GM10266 (cell line): ENCODE results near the gene THSD8.

Source experiments
- DNase-seq: peaks from one replicate; pipeline ENCODE4 v3.0.0; 2012; ENCODE audit errors: extremely low spot score
- TF ChIP-seq, protein P1 (sequence below): IDR thresholded peaks from 2 replicates; pipeline ENCODE4 v1.5.1; 2012; ENCODE audit warnings: mild to moderate bottlenecking, low read depth; ENCODE audit not compliant: control insufficient read depth, insufficient read depth; ENCODE audit errors: missing control alignments

THSD8 gene

DNA sequence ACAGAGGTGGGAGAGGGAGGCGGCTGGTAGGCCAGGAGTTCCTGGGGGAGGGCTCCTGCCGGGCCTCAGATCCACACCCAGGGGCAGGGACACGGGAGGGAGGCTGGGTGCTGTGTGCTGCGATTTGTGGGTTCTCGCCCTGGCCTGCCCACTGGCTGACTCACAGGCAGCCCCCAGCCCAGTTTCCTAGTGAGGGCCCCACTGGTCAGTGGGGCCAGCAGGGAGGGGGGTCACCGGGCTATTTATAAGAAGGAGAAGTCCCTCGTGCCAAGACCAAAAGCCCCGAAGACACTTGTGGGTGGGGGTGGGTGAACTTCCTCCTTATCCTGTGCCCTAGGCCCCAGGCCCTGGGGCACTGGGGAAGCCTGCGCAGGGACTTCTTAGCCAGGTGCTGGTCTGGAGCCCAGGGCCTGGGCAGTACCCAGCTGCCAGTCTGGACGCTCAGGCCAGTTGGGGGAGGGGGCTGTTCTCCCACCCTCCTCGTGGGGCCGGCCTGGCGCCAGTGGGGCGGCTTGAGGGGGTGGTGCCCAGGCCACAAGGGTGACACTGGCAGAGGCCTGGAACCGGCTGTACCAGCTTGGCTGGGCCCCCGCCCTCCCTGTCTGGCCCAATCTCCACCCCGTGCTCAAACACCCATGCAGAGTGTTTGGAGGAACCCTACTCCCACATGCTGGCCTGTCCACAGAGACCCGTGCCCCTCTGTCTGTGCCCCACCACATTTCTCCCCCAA is 15.6 kb upstream of the THSD8 start:
- DNase-seq, result peak; percentile 12
- TF ChIP-seq, protein P1, sequence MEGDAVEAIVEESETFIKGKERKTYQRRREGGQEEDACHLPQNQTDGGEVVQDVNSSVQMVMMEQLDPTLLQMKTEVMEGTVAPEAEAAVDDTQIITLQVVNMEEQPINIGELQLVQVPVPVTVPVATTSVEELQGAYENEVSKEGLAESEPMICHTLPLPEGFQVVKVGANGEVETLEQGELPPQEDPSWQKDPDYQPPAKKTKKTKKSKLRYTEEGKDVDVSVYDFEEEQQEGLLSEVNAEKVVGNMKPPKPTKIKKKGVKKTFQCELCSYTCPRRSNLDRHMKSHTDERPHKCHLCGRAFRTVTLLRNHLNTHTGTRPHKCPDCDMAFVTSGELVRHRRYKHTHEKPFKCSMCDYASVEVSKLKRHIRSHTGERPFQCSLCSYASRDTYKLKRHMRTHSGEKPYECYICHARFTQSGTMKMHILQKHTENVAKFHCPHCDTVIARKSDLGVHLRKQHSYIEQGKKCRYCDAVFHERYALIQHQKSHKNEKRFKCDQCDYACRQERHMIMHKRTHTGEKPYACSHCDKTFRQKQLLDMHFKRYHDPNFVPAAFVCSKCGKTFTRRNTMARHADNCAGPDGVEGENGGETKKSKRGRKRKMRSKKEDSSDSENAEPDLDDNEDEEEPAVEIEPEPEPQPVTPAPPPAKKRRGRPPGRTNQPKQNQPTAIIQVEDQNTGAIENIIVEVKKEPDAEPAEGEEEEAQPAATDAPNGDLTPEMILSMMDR, result no peak

DNA sequence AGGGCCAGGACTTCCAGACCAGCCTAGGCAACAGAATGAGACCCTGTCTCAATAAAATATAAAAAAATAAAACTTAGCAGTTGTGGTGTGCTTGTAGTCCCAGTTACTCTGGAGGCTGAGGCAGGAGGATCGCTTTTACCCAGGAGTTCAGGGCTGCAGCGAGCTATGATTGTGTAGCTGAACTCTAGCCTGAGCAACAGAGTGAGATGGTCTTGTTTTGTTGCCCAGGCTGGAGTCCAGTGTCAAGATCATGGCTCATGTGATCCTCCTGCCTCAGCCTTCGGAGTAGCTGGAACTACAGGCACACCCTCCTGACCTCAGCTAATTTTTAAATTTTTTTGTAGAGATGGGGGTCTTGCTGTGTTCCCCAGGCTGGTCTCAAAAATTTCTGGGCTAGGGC is 14.9 kb upstream of the THSD8 start:
- TF ChIP-seq, protein P1, result no peak
- no peak for DNase-seq

DNA sequence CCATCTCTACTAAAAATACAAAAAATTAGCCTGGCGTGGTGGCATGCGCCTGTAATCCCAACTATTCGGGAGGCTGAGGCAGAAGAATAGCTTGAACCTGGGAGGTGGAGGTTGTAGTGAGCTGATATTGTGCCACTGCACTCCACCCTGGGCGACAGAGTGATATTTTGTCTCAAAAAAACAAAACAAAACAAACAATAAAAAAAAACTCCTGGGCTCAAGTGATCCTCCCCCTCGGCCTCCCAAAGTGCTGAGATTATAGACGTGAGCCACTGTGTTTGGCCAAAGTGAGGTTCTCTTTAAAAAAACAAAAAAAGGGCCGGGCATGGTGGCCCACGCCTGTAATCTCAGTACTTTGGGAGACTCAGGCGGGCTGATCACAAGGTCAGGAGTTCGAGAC is 14.4 kb upstream of the THSD8 start:
- TF ChIP-seq, protein P1, result no peak
- no peak for DNase-seq

DNA sequence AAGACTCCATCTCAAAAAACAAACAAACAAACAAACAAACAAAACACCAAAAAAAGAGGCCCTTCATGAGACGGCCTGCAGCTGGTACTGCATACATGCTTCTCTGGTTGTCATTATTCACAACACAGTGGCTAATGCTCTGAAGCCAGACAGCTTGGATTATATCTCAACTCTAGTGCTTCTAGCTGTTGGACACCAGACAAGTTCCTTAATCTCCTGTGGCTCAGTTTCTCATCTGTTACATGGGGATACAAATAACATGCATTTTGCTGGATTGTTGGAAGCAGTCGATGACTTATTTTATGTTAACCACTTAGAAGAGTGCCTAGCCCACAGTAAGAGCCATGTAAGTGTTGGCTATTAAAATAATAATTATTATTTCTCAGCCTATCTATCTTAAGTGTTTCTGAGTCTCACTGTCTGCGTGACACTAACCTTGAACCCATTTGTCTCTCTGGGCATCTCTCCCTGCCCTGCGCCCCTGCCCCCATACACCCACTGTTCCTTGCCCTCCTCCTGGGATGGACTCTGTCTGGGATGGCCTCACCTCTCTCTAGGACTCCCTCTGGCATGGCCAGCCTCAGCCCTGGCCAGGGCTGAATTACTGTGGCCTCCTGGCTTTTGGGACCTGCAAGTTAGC is 13.7 kb upstream of the THSD8 start:
- DNase-seq, result no peak
- TF ChIP-seq, protein P1, result no peak

DNA sequence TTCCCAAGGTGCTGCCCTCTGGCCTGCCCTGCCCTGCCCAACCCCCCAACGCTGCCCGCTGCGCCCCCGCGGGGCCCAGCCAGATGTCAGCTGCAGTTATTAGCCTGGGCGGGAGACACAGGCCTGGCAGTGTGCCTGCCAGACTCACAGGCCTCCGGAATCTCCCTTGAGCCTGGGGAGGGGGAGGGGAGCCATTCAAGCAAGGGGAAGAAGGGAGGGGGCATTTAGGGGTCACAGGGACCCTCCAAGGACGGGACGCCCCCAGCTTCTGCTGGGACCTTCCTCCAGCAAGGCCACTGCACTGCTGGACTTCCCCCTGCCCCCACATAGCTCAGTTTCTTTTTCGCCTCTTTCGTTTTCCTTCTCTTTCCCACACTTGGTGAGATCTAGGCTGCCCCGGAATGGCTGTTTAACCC is 13.2 kb upstream of the THSD8 start:
- TF ChIP-seq, protein P1, result peak; percentile 28
- peak; percentile 87 for DNase-seq

DNA sequence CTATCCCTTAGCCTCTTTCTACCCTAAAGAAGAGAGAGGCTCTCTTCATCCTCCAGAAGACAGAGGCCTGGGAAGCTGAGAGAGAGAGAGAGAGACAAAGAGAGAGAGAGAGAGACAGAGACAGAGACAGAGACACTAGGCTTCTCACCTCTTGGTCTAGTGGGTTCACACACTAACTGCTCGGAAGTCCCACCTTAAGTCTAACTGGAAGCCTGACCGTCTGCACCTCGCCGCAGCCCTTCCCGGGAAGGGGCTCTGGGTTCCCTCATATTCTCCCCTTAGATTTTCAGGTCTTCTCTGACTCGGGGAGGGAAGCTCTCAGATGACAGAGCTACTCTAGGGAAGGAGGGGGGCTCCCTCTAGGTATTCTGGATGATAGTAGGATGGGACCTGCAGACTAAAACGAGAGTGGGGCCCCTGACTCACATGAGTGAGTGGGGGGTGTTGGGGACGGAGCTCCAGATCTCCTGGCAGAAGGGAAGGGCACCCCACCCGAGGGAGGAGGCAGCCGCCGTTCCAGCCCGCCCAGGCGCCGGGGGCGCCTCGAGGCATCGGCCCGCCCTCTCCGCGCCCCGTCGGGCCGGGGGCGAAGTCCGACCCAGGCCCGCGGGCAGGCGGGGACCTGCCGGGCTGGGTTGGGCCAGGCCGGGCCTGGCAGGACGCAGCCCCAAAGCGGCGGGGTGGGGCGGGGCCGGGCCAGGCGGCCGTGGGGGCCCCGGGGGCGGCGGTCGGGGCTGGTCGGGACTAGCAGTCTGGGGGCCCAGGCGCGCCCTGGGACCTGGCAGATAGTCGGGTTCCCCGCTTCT is 12.6 kb upstream of the THSD8 start:
- TF ChIP-seq, protein P1, result no peak
- no peak for DNase-seq
